B cell (primary cell): ENCODE measurements around the gene IWS1.

Experiments
- EZH2 ChIP-seq: IDR thresholded peaks from 2 replicates; pipeline ENCODE4 v1.6.1; 2012; ENCODE audit warnings: borderline replicate concordance, low read depth, mild to moderate bottlenecking, moderate library complexity, low read length; ENCODE audit not compliant: insufficient read depth, poor library complexity, severe bottlenecking
- TF ChIP-seq, protein P1 (sequence below): fragments of 200-600 bp; IDR thresholded peaks from one replicate; pipeline ENCODE4 v1.8.0; 2022; ENCODE audit warnings: antibody characterized with exemption, mild to moderate bottlenecking

GRCh38 chr2:127565261-127566138 is 39.2 kb upstream of the IWS1 start:
- no peak for TF ChIP-seq EZH2
- TF ChIP-seq, protein P1, sequence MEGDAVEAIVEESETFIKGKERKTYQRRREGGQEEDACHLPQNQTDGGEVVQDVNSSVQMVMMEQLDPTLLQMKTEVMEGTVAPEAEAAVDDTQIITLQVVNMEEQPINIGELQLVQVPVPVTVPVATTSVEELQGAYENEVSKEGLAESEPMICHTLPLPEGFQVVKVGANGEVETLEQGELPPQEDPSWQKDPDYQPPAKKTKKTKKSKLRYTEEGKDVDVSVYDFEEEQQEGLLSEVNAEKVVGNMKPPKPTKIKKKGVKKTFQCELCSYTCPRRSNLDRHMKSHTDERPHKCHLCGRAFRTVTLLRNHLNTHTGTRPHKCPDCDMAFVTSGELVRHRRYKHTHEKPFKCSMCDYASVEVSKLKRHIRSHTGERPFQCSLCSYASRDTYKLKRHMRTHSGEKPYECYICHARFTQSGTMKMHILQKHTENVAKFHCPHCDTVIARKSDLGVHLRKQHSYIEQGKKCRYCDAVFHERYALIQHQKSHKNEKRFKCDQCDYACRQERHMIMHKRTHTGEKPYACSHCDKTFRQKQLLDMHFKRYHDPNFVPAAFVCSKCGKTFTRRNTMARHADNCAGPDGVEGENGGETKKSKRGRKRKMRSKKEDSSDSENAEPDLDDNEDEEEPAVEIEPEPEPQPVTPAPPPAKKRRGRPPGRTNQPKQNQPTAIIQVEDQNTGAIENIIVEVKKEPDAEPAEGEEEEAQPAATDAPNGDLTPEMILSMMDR = no peak
